Type B pancreatic cell (in vitro differentiated cells): Measurements from ENCODE around the gene PER1. TPM values are rescaled to one million over a fixed set of nuclear protein-coding genes. Genes with fewer than 3 reads are reported as not detected.

Experiments used
- DNase-seq: peaks from one replicate; pipeline ENCODE4 v3.0.0; 2021; ENCODE audit warnings: mixed read lengths; ENCODE audit not compliant: unreplicated experiment; ENCODE audit errors: extremely low spot score
- H3K27ac Mint-ChIP-seq: 2 replicates; pipeline ENCODE4 v1.8.0; 2021; ENCODE audit warnings: mild to moderate bottlenecking, mixed read lengths
- H3K27me3 Mint-ChIP-seq: 2 replicates; pipeline ENCODE4 v1.8.0; 2021; ENCODE audit warnings: mixed read lengths
- H3K36me3 Mint-ChIP-seq: 2 replicates; pipeline ENCODE4 v1.8.0; 2021; ENCODE audit warnings: mixed read lengths
- H3K4me1 Mint-ChIP-seq: one replicate; pipeline ENCODE4 v1.8.0; 2021; ENCODE audit warnings: mixed read lengths; ENCODE audit not compliant: unreplicated experiment
- H3K4me3 Mint-ChIP-seq: 2 replicates; pipeline ENCODE4 v1.8.0; 2021; ENCODE audit warnings: mild to moderate bottlenecking, mixed read lengths
- H3K9me3 Mint-ChIP-seq: 2 replicates; pipeline ENCODE4 v1.8.0; 2021; ENCODE audit warnings: mixed read lengths
- CTCF ChIP-seq: fragments of 200-600 bp; sonication (generic); conservative IDR thresholded peaks from 2 replicates; pipeline ENCODE4 v1.5.0; 2021; ENCODE audit warnings: antibody characterized with exemption, mild to moderate bottlenecking
- total RNA-seq: library from RNA; stranded (reverse); gene quantifications from 2 replicates; pipeline ENCODE4 v1.2.1, GENCODE V29; 2021; ENCODE audit warnings: low replicate concordance

PER1 gene
- total RNA-seq, 1 donor from 2014 or later, result 33.2 TPM

GRCh38 chr17:8124350-8125153 is 27.7 kb downstream of the PER1 start:
- H3K4me1 Mint-ChIP-seq, result peaks cover 46% of the 10 kb centered on the region
- H3K27ac Mint-ChIP-seq, result peak overlapping the region; percentile 82

GRCh38 chr17:8123695-8124349 is 28.4 kb downstream of the PER1 start, which contains the start of gene HES7:
HES7 (minus strand) TSS chr17:8124106; CDS start chr17:8124084, 22 bp downstream.
- H3K9me3 Mint-ChIP-seq, result no peaks in the 10 kb centered on the region
- DNase-seq, result no peak
- H3K27ac Mint-ChIP-seq, result peak within 1 kb of the TSS; percentile 82
- H3K27me3 Mint-ChIP-seq, result peaks cover 76% of the 10 kb centered on the region
- peaks cover 9% of the 10 kb centered on the region for H3K36me3 Mint-ChIP-seq
- TF ChIP-seq CTCF, result no peak
- H3K4me3 Mint-ChIP-seq, result peak within 1 kb of the TSS; percentile 91
- H3K4me1 Mint-ChIP-seq, result peaks cover 51% of the 10 kb centered on the region

More at GRCh38 chr17:8124350-8125153, 27.7 kb downstream of the PER1 start:
- H3K27me3 Mint-ChIP-seq, result peaks cover 76% of the 10 kb centered on the region
- peak overlapping the region; percentile 91 for H3K4me3 Mint-ChIP-seq
- H3K36me3 Mint-ChIP-seq, result peaks cover 9% of the 10 kb centered on the region
- no peak for DNase-seq
- TF ChIP-seq CTCF, result no peak
- no peaks in the 10 kb centered on the region for H3K9me3 Mint-ChIP-seq

DNA sequence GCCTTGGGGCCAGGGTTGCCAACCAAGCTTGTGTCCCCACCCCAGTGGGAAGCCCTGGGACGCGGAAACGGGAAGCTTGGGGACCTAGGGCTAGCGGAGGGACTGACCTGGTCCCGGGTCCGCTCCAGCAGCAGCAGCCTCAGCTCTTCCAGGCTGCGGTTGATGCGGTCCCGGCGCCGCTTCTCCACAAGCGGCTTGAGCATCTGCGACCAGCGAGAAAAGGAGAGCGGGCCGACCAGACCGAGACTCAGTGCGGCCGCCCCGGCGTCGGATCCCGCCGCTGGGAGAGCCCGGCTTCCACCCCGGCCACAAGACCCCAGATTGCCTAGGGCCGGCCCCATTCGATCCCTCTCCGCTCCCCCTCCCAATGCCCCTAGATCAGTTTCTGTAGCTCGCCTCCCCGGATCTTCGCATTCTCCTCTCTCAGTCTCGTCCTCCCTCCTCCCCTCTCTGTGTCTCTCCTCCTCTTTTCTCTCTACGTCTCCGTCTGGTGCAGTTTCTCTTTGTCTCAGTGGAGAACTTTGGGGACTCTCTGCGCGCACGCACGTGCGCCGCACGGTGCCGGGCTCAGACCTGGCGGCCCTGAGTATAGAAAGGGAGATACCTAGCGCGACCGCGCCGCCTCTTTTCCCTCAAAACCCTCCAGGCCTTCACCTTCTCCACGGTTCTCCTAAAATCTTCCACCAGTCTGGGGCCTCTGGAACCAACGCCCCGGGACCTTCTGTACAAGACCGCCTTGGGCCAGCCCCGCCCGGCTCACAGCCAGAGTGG is 29.1 kb downstream of the PER1 start:
- no peaks in the 10 kb centered on the region for H3K9me3 Mint-ChIP-seq
- peaks cover 58% of the 10 kb centered on the region for H3K4me1 Mint-ChIP-seq
- TF ChIP-seq CTCF, result no peak
- H3K36me3 Mint-ChIP-seq, result peaks cover 9% of the 10 kb centered on the region
- peak overlapping the region; percentile 91 for H3K4me3 Mint-ChIP-seq
- DNase-seq, result no peak
- H3K27ac Mint-ChIP-seq, result peak overlapping the region; percentile 64
- H3K27me3 Mint-ChIP-seq, result peaks cover 79% of the 10 kb centered on the region

- DNase-seq, result no peak
- H3K27ac Mint-ChIP-seq, result no peak overlapping the region
- peaks cover 9% of the 10 kb centered on the region for H3K36me3 Mint-ChIP-seq
- H3K27me3 Mint-ChIP-seq, result peaks cover 85% of the 10 kb centered on the region
- TF ChIP-seq CTCF, result no peak
- H3K9me3 Mint-ChIP-seq, result no peaks in the 10 kb centered on the region
- H3K4me3 Mint-ChIP-seq, result peak overlapping the region; percentile 91
- H3K4me1 Mint-ChIP-seq, result peaks cover 59% of the 10 kb centered on the region
Observed at GRCh38 chr17:8122422-8122923, 29.7 kb downstream of the PER1 start.

- DNase-seq, result no peak
- H3K27ac Mint-ChIP-seq, result no peak overlapping the region
- no peaks in the 10 kb centered on the region for H3K9me3 Mint-ChIP-seq
- peaks cover 9% of the 10 kb centered on the region for H3K36me3 Mint-ChIP-seq
- peak overlapping the region; percentile 91 for H3K4me3 Mint-ChIP-seq
- peak; percentile 63 for TF ChIP-seq CTCF
- peaks cover 82% of the 10 kb centered on the region for H3K27me3 Mint-ChIP-seq
- peaks cover 54% of the 10 kb centered on the region for H3K4me1 Mint-ChIP-seq
Observed at GRCh38 chr17:8121681-8122421, 30.4 kb downstream of the PER1 start.
